Myocyte (in vitro differentiated cells): Measurements from ENCODE around the gene TGFBR3L. TPM values are rescaled to one million over a fixed set of nuclear protein-coding genes. Genes with fewer than 3 reads are reported as not detected.
"Not testable (repeated sequence)": the region's sequence is repeated elsewhere in the genome, so short reads cannot be mapped to it uniquely, and the experiment has no call there.

Experiments used
- DNase-seq: peaks from one replicate; pipeline ENCODE4 v3.0.0-alpha.2; 2012; ENCODE audit warnings: low read depth
- total RNA-seq: library from RNA; depleted of rRNA; stranded (reverse); fragments of >200 nt; gene quantifications from 2 replicates; pipeline ENCODE4 v1.2.3, GENCODE V29; 2014

Gene TGFBR3L
- total RNA-seq, 1 donor from 2014 or later: 4.2 TPM

DNA sequence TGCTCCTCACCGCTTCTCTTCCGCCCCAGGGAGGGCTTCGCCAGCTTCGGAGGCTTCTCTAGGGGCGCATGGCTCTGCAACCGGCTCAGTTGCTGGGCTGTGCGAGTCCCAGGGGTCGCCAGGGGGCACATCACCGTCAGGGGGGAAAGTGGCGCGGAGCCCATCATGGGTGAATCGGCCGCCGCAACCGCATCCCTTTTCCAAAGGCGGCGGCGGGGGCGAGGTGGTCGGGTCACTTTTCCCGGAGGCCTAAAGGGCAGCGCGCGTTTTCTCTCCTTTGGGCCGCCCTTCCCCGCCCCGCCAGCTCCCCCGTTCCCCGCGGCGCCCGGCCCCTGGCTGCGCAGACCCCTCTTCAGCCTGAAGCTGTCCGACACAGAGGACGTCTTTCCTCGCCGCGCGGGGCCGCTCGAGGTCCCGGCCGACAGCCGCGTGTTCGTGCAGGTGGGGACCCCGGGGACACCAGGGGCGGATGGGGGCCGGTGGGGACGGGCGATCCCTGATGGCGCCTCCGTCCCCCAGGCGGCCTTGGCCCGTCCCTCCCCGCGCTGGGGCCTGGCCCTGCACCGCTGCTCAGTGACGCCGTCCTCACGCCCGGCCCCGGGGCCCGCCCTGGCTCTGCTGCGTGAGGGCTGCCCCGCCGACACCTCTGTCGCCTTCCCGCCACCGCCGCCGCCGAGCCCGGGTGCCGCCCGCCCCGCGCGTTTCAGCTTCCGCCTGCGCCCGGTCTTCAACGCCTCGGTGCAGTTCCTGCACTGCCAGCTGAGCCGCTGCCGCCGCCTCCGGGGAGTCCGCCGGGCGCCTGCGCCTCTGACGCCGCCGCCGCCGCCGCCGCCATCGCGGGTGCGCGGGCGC is 1.7 kb downstream of the TGFBR3L start:
- DNase-seq: peak; percentile 11

DNA sequence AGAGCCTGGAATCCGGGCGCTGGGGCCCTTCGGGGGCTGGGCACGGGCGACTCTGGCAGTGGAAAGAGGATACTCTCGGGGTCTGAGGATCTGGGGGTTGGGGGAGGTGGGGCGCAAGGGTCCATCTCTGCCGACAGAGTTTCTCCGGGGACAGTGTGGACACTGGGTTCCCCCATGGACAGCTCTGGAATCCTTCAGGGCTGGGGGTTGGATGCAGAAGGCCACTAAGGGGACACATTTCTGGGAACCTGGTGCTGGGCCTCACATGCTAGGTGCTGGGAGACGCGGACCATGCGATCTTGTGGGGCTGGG is 2.3 kb downstream of the TGFBR3L start:
- DNase-seq: no peak

DNA sequence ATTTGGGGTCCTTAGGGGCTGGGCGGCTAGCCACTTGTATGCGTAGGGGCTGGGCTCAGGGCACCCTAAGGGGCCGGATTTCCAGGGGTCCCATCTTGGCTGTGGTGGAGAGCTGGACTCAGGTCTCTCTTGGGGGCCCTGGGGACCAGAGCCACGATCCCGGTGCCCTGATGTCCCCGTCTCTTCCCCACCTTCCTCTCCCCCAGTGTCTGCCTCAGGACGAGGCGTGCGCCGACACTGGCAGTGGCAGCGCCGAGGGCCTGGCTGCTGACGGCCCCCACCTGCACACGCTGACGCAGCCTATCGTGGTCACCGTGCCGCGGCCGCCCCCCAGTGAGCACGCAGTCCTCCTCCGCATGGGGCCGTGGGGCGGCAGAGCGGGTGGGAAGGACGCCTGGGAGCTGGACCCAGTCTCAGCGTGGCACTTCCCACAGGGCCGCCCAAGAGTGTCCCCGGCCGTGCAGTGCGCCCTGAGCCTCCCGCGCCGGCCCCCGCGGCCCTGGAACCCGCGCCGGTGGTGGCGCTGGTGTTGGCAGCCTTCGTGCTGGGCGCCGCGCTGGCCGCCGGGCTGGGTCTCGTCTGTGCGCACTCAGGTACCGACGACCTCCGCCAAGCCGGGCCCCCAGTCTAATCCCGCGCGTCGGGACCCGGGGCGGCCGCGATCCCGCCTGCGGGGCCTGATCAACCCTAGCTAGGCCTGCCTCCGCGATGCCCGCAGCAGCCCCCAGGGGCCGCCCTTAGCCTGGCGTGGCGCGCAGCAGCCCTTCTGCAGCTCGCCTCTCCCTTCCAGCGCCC is 2.8 kb downstream of the TGFBR3L start:
- DNase-seq: peak; percentile 51

DNA sequence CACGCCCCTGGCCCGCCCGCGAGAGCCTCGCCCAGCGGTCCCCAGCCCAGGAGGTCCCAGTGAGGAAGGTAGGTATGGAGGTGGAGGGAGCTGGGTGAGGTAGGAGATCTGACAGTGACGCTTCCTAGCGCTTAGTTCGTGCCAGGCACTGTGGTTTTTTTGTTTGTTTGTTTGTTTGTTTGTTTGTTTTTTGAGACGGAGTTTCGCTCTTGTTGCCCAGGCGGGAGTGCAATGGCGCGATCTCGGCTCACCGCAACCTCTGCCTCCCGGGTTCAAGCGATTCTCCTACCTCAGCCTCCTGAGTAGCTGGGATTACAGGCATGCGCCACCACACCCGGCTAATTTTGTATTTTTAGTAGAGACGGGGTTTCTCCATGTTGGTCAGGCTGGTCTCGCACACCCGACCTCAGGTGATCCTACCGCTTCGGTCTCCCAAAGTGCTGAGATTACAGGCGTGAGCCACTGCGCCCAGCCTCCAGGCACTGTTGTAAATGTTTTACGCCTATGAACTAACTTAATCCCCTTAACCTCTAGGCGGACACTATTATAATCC is 3.5 kb downstream of the TGFBR3L start:
- DNase-seq: not testable (repeated sequence)

DNA sequence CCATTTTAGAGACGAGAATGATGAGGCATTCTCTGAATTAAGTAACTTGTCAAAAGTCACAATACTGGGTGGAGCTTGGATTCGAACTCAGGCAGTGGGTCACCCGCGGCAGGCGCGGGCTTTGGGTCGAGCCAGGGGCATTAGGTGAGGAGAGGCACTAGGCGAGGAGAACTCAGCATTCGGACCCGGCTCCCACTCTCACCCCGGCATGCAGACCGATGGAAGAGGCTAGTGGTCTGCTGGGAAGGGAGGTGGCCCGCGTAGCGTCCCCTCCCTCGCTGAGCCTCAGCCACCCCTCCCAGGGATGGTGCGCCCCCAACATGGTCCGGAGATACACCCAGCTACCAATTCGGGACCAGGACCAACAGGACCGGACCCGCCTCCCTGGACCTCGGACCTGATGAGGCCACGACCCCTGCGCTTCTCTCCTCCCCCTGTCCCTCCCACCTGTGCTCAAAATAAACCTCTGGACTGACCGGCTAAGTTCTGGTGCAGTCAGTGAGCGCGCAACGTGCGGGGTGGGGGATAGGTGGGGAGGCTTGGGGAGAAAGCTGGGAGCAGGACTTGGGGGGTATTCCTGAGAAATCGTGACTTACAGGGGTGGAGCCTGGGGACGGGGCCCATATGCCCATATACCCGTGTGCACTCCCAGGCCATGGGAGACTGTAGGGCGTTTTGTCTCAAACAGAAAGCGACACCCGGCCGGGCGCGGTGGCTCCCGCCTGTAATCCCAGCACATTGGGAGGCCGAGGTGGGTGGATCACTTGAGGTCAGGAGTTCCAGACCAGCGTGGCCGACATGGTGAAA is 4.2 kb downstream of the TGFBR3L start:
- DNase-seq: no peak

DNA sequence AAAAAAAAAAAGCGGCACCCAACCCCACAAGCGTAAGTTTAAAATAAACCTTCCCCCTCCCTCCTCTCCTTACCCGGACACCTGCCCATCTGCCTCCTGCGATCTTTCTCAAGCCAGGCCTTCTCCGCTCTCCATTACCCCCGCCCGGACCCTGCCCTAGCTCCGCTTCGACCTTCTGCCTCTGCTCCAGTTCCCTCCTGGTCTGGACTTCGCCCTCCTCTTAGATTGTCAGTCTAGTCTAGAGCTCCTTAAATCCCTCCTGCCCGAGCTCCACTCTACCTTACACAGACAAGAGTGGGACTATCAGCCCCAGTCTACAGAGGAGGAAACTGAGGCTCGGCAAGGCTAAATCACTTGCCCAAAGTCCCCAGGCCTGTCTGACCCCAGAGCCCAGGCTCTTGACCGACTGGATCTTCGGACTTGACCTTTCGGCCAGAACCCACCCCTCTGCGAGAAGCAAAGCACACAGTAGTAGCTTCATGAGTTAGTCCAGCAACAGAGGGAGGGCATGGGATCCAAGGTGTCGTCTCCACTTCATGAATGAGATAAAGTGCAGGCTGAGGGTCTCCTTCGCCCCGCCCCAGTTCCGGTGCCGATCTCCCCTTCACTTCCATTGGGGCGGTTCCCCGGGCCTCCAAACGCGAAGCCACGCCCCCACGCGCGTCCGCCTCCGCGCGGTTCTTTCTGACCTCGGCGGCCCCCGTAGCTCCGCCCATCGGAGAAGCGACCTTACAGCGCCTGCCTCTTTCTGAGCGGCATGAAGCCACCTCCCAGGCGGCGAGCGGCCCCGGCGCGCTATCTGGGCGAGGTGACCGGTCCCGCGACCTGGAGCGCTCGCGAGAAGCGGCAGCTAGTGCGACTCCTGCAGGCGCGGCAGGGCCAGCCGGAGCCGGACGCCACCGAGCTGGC is 5.2 kb downstream of the TGFBR3L start, which contains the start of gene SNAPC2:
Gene SNAPC2, plus strand, starts transcription at position 729 of the 909 bp plus-strand sequence. Its CDS starts 29 bp downstream, at position 758.
- peak; percentile 95 for DNase-seq

DNA sequence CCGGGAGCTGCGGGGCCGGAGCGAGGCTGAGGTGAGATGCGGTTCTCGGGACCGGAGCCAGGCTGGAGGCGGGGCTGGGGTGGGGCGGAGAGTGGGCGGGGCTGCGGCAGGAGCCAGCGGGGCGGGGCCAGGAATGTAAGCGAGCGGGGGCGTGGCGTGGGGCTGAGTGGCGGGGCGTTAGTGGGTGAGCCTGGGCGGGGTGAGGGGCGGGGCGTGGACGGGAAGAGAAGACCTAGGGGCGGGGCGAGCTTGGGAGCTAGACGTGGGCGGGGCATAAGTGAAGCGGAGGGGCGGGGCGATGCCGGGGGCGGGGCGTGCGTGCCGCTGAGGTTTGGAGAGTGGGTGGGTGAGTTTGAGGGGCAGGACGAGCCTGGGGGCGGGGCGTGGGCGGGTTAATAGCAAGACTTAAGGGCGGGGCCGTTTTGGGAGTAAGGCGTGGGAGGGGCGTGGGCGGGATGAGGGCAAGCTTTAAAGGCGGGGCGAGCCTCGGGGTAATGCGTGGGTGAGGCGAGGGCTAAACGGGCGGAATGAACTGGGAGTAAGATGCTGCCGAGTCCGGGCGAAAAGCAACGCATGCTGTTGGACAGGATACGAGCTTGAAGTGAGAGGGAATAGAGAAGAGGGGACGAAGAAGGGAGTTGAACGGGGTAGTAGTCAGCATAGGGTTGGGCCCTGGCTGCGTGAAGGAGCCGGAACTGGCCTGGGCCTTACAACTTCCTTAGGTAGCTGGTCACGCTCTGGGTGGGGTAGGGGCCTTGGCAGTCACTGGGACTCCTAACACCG is 6.1 kb downstream of the TGFBR3L start:
- peak; percentile 96 for DNase-seq

DNA sequence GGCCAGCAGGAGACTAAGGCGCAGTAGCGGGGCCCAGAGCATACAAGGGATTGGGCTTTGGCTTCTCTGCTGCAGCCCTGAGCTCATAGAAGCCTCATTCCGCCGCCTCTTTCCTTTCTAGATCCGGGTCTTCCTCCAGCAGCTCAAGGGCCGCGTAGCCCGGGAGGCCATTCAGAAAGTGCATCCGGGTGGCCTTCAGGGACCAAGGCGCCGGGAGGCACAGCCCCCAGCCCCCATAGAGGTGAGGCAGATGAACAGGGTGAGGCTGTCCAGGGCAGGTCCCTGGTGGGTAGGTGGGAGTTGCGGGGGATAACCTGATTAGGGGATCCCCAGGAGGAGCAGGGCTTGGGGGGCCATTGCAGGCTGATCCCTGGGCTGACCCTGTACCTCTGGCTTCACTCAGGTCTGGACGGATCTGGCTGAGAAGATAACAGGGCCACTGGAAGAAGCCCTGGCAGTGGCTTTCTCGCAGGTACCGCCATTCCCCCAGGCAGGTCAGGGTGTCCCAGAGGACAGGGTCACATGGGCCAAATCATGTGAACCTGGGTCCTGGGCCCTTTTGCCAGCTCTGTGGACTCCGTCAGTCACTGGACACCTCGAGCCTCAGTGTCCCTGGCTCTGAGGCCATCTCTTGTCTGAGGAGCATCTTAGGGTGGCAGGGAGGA is 6.8 kb downstream of the TGFBR3L start:
- DNase-seq: no peak

DNA sequence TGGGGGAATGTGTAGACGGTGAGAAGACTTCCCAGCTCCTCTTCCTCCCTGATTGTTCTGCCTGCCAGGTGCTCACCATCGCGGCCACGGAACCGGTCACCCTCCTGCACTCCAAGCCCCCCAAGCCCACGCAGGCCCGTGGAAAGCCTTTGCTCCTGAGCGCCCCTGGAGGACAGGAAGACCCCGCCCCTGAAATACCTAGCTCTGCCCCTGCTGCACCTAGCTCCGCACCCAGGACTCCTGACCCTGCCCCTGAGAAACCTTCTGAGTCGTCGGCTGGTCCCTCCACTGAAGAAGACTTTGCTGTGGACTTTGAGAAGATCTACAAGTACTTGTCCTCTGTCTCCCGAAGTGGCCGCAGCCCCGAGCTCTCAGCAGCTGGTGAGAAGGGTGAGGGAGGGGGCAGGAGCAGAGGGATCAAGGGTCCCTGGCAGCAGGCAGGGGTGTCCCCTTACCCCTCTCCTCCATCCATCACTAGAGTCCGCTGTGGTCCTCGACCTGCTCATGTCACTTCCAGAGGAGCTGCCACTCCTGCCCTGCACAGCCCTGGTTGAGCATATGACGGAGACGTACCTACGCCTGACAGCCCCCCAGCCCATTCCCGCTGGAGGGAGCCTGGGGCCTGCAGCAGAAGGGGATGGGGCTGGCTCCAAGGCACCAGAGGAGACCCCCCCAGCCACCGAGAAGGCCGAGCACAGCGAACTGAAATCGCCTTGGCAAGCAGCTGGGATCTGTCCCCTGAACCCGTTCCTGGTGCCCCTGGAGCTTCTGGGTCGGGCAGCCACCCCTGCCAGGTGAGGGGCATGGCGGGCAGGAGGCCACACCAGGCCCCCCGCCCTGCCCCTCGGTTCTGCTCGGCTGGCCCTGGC is 7.6 kb downstream of the TGFBR3L start:
- no peak for DNase-seq

DNA sequence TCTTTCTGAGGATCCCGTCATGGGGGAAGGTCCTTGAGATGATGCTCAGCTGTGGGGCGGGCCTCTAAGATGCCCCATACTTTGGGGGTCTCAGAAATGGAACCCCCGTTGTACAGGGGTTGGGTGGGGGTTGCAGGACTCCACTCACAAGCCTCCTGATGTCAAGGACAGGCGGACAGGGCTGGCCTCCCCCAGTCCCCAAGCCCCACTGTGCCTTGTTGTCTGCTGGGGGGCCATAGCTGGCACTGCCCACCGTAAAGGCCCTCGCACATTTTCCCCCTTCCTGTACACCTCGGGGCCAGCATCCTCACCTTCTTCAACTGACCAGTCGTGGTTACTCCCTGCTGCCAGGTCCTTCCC is 8.2 kb downstream of the TGFBR3L start:
- DNase-seq: no peak

DNA sequence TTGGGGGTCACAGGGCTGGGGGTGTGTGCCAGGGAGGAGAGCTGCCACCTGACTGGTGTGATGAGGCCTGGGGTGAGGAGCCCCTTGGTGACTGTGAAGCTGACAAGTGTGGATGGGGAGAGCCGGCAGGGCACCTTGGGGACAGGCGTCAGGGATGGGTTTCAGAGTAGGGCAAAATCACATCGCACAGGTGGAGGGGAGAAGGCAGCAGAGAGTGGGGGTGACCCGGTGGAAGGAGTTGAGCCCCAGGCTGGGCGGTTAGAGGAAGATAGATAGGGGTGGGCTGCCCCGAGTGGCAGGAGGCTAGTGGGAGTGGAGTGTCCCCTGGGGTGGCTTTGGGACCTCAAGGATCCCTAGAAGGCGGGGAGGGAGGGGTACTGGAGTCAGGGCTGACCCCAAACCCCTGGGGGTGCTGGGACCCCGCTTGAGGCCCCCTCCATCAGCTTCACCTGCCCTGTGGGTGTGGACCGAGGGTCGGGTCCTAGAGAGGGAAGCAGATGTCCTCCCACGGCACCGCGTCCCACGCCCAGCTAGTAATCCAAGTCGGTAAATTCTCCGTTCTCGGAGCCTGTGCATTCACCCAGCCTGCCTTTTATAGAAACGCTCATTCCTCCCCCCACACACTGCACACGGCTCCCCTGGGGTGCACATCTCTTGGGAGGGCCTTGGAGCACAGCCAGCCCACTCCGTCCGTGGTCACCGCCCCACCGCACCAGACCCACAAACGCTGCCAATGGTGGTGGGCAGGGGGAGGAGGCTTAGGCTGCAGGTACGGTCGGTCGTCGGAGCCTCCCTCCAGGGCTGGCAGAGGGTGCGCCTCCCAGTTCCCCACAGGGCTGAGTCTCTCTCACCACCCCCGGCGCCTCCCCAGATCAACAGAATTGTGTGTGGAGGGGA is 8.9 kb downstream of the TGFBR3L start:
- DNase-seq: no peak

DNA sequence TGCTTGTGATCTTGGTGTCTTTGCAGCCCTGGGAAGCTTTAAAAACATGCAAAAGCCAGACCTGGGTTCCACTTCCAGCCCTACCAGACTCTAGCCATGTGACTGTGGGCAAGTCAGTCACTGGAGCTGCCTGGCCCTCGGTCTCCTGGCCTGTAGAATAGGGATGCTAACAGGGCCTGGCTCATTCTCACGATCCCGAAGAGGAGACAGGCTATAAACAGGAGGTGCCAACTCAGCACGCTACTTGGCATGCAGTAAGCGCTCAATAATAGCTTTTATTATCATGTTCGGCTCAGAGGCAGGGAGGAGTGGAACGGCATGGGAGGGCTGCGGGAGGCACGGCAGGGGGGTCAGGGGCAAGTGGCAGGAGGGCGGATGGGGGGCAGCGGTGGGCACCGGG is 9.6 kb downstream of the TGFBR3L start:
- no peak for DNase-seq

DNA sequence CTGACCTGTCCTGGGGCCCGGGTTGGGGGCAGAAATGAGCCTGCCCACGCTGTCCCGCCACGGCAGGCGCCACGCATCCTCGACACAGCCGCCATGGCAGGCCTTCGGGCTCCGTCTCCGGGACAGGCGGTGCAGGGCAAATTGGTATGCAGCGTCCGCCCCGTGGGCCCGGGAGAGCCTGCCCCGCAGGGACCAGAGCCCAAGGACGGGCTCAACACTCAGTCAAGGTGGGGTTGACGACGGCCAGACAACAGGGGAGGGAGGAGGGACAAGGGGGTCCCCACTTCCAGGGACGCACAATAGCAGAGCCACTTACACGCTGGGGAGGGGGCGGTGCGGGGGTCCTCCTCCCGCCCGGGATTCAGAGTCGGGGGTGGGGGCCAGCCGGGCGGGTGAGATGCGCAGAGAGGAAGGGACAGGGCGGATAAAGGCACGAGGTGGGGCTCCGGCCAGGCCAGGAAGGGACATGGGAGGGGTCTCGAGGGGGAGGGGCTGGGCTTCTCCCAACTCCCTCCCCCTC is 10.1 kb downstream of the TGFBR3L start:
- DNase-seq: no peak

DNA sequence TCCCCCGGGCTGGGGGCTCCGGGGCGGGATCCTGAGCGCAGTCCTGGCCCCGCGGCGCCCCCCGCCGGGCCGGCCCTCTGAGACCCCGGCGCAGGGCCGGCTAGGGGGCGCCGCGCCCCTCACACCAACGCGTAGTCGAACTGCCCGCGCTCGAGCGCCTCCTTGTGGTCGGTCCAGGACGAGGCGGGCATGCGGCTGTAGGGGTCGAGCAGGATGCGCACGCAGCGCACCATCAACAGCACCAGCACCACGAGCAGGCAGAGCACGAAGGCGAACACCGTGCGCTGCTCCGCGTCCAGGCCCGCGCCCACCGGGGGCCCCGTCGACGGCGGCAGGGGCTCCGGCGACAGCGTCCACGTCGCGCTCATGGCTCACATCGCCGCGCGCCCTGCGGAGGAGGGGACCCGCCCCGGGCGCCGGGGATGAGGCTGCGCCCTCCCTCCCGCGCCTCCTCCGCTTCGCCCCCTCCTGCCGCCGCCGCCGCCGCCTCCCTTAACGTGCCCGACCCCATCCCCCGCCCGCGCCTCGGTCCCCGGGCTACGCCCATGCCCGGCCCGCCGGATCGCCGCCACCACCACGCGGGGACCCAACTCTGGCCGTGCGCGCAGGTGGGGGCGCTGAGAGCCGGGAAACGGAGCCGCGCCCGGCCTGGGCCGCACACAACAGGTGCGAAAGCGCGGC is 10.7 kb downstream of the TGFBR3L start:
- DNase-seq: peak; percentile 64

DNA sequence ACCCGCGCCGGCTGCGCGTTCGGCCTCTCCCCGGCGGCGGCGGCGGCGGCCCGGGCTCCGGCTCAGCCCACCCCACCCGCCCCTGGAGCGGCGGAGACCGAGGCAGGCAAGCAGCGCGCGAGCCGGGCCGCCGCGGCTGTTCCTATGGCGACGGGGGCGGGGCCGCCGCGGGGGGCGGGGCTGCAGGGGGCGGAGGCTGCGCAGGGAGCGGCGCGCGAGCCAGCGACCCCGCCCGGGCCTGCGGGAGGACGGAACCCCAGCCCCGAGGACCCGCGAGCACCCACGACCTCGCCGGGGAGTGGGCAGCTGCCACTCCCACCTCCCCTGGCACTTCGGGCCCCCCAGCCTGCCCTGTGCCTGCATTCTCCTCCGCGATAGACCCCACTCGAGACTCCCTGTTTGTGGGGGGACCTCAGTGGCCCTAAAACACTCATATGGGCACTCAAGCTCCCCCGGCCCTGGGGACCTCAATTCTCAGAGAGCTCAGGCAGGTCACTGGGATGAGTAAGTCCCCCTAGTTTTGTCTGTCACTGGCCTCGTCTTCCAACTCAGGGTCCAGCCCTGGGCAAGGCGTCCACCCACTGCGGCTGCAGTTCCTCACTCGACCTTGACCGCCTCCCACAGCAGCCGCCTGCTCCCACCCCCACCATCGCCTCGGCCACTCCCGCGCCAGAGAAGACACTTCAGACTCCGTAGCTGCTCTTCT is 11.5 kb downstream of the TGFBR3L start, which contains the start of gene CTXN1:
Gene CTXN1, minus strand, starts transcription at position 115 of the 706 bp plus-strand sequence. CDS start 597 bp downstream, outside the sequence.
- peak; percentile 50 for DNase-seq
